HFF-Myc (cell line): ENCODE measurements around the gene DPY30.
"Not testable (repeated sequence)": the region's sequence is repeated elsewhere in the genome, so short reads cannot be mapped to it uniquely, and the experiment has no call there.

Experiments
- DNase-seq: peaks from one replicate; pipeline ENCODE4 v3.0.0-alpha.2; 2011; ENCODE audit warnings: low read depth; ENCODE audit errors: extremely low read depth
- H3K4me3 ChIP-seq: replicated peaks from 2 replicates; pipeline ENCODE4 v1.5.1; 2011; ENCODE audit warnings: low read depth, mild to moderate bottlenecking, control low read depth, low read length
- TF ChIP-seq, protein P1 (sequence below): IDR thresholded peaks from 2 replicates; pipeline ENCODE4 v1.5.1; 2012; ENCODE audit warnings: mild to moderate bottlenecking, low read depth, low read length, control low read depth; ENCODE audit errors: missing control alignments

DPY30 gene

GRCh38 chr2:32061973-32062861, 22.6 kb upstream of the DPY30 start:
- TF ChIP-seq, protein P1, sequence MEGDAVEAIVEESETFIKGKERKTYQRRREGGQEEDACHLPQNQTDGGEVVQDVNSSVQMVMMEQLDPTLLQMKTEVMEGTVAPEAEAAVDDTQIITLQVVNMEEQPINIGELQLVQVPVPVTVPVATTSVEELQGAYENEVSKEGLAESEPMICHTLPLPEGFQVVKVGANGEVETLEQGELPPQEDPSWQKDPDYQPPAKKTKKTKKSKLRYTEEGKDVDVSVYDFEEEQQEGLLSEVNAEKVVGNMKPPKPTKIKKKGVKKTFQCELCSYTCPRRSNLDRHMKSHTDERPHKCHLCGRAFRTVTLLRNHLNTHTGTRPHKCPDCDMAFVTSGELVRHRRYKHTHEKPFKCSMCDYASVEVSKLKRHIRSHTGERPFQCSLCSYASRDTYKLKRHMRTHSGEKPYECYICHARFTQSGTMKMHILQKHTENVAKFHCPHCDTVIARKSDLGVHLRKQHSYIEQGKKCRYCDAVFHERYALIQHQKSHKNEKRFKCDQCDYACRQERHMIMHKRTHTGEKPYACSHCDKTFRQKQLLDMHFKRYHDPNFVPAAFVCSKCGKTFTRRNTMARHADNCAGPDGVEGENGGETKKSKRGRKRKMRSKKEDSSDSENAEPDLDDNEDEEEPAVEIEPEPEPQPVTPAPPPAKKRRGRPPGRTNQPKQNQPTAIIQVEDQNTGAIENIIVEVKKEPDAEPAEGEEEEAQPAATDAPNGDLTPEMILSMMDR = no peak
- peak overlapping the region; percentile 68 for H3K4me3 ChIP-seq
- DNase-seq = no peak

DNA sequence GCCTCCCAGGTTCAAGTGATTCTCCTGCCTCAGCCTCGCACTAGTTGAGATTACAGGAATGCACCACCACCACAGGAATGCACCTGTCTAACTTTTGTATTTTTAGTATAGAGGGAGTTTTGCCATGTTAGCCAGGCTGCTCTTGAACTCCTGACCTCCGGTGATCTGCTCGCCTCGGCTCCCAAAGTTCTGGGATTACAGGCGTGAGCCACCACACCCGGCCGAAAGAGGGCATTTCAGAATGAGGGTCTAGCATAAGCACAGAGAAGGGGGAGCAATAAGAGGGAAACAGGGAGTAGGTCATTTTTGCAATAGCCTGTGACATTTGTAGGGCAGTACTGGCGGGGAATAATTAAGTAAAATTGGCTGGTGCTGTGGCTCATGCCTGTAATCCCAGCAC, 21.8 kb upstream of the DPY30 start:
- no peak overlapping the region for H3K4me3 ChIP-seq
- DNase-seq = no peak
- TF ChIP-seq, protein P1 = no peak

GRCh38 chr2:32060266-32060665, 20.7 kb upstream of the DPY30 start:
- DNase-seq = no peak
- TF ChIP-seq, protein P1 = no peak
- H3K4me3 ChIP-seq = no peak overlapping the region

- no peak overlapping the region for H3K4me3 ChIP-seq
- TF ChIP-seq, protein P1 = no peak
- no peak for DNase-seq
These were observed 18.5 kb upstream of the DPY30 start for GRCh38 chr2:32058130-32058529.

DNA sequence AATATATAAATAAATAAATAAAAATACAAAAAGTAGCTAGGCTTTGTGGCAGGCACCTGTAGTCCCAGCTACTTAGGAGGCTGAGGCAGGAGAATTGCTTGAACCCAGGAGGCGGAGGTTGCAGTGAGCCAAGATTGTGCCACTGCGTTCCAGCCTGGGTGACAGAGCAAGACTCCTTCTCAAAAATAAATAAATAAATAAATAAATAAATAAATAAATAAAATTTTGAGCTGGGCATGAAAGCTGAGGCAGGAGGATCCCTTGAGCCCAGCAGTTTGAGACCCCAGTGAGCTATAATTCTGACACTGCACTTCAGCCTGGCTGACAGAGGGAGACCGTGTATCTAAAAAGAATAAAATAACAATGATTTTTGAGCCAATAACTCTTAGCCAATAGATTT, 15.0 kb upstream of the DPY30 start:
- not testable (repeated sequence) for H3K4me3 ChIP-seq, DNase-seq

DNA sequence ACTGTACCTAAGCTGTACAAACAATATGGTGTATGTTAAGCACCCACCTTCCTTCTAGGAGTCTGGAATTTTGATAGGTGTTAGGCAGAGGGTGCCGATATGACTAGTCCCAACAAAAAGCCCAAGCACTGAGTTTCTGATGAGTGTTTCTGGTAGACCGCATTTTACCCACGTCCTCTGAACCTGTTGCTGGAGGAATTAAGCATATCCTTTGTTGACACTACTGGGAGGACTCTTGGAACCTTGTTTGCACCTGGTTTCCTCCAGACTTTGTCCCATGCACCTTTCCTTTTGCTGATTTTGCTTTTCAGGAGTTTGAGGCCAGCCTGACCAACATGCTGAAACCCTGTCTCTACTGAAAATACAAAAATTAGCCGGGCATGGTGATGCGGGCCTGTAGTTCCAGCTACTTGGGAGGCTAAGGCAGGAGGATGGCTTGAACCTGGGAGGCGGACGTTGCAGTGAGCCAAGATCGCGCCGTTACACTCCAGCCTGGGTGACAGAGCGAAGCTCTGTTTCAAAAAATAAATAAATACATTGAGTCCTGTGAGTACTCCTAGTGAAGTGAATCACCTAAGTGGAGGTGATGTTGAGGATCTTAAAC, 12.3 kb upstream of the DPY30 start:
- H3K4me3 ChIP-seq = no peak overlapping the region
- TF ChIP-seq, protein P1 = no peak

GRCh38 chr2:32043561-32043960, 4.0 kb upstream of the DPY30 start:
- TF ChIP-seq, protein P1 = no peak
- H3K4me3 ChIP-seq = no peak overlapping the region
- DNase-seq = no peak

More for the DNA sequence above, 12.3 kb upstream of the DPY30 start:
- no peak for DNase-seq

DNA sequence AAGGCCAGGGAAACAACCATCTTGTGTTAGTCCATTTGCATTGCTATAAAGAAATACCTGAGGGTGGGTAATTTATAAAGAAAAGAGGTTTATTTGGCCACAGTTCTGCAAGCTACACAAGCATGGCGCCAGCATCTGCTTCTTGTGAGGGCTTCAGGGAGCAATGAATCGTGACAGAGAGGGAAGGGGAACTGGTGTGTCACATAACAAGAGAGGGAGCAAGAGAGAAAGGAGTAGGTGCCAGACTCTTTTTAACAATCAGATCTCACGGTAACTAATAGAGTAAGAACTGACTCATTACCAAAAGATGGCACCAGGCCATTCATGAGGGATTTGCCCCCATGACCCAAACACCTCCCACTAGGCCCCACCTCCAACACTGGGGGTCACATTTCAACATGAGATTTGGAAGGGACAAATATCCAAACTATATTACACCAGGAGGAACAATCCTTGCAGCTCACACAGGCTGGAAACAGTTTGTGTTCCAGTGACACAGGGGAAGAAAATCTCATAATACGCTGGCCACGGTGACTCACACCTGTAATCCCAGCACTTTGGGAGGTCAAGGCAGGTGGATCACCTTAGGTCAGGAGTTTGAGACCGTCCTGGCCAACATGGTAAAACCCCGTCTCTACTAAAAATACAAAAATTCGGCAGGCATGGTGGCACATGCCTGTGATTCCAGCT, 5.3 kb downstream of the DPY30 start:
- not testable (repeated sequence) for DNase-seq

GRCh38 chr2:32018789-32019482, 20.7 kb downstream of the DPY30 start:
- H3K4me3 ChIP-seq, DNase-seq: not testable (repeated sequence)

More for the DNA sequence above, 5.3 kb downstream of the DPY30 start:
- H3K4me3 ChIP-seq = not testable (repeated sequence)
